PFSK-1 (cell line): ENCODE results near the gene KCNIP1.

Experiments
- FOXP2 ChIP-seq: optimal IDR thresholded peaks from 2 replicates; pipeline ENCODE3; 2011; ENCODE audit warnings: borderline replicate concordance, control low read depth, inconsistent platforms; ENCODE audit not compliant: insufficient read depth; ENCODE audit errors: extremely low read length, extremely low read depth
- POLR2AphosphoS5 ChIP-seq: IDR thresholded peaks from 2 replicates; pipeline ENCODE4 v1.6.1; 2012; ENCODE audit warnings: low read depth, mild to moderate bottlenecking, control low read depth, low read length, moderate library complexity
- REST ChIP-seq, 2 experiments: IDR thresholded peaks; 2 replicates each; pipeline versions ENCODE4 v1.6.1 to v1.8.0; 2011 to 2012; ENCODE audit warnings: low read depth in 2 of 2, low read length in 2 of 2, control low read depth in 1 of 2, inconsistent platforms in 1 of 2, mild to moderate bottlenecking in 1 of 2, moderate library complexity in 1 of 2; ENCODE audit not compliant: insufficient read depth in 1 of 2
- SIN3A ChIP-seq: IDR thresholded peaks from 2 replicates; pipeline ENCODE4 v1.6.1; 2012; ENCODE audit warnings: mild to moderate bottlenecking, low read length, moderate library complexity, borderline replicate concordance; ENCODE audit not compliant: insufficient read depth
- TAF1 ChIP-seq: IDR thresholded peaks from 2 replicates; pipeline ENCODE4 v1.6.1; 2012; ENCODE audit warnings: low read length, control low read depth, borderline replicate concordance; ENCODE audit not compliant: insufficient read depth

The KCNIP1 gene

GRCh38 chr5:170579601-170580000 lies 75.8 kb downstream of the KCNIP1 start:
- TF ChIP-seq REST (IDR thresholded peaks at IDR 0.05; ENCODE audit: insufficient read depth in 1 of 2, low read depth in 2 of 2, low read length in 2 of 2) (no peak), SIN3A (no peak), TAF1 (no peak), FOXP2 (no peak), POLR2AphosphoS5 (no peak)

GRCh38 chr5:170581211-170581610 lies 77.4 kb downstream of the KCNIP1 start:
- TF ChIP-seq TAF1 (no peak), FOXP2 (no peak)

GRCh38 chr5:170582644-170583330 lies 79.0 kb downstream of the KCNIP1 start:
- TF ChIP-seq FOXP2 (no peak), SIN3A (no peak), POLR2AphosphoS5 (no peak), TAF1 (no peak), REST (IDR thresholded peaks at IDR 0.05; ENCODE audit: insufficient read depth in 1 of 2, low read depth in 2 of 2, low read length in 2 of 2) (no peak)

GRCh38 chr5:170584003-170584402 lies 80.2 kb downstream of the KCNIP1 start:
- TF ChIP-seq FOXP2 (no peak), TAF1 (no peak), POLR2AphosphoS5 (no peak), REST (IDR thresholded peaks at IDR 0.05; ENCODE audit: insufficient read depth in 1 of 2, low read depth in 2 of 2, low read length in 2 of 2) (no peak), SIN3A (no peak)

GRCh38 chr5:170584450-170585058 lies 80.7 kb downstream of the KCNIP1 start:
- no peak for TF ChIP-seq SIN3A
- no peak for TF ChIP-seq FOXP2
- no peak for TF ChIP-seq TAF1
- TF ChIP-seq POLR2AphosphoS5 = no peak
- TF ChIP-seq REST (IDR thresholded peaks at IDR 0.05; ENCODE audit: insufficient read depth in 1 of 2, low read depth in 2 of 2, low read length in 2 of 2) = no peak
